GM13977 (cell line): Measurements from ENCODE around the gene NFATC2.
"Not testable (repeated sequence)": the region's sequence is repeated elsewhere in the genome, so short reads cannot be mapped to it uniquely, and the experiment has no call there.

Experiments used
- DNase-seq: peaks from one replicate; pipeline ENCODE4 v3.0.0; 2012; ENCODE audit warnings: low spot score
- in situ Hi-C: fragments of 300-500 bp; cut with MboI; formaldehyde crosslinking; loops from one replicate; pipeline ENCODE4 v1.12.0; 2022; ENCODE audit warnings: low sequenced_read_pairs, low pct_unique_long_range_greater_than_20kb, mixed read lengths, inconsistent platforms; ENCODE audit not compliant: unreplicated experiment
- TF ChIP-seq, protein P1 (sequence below): IDR thresholded peaks from 2 replicates; pipeline ENCODE4 v1.5.1; 2012; ENCODE audit warnings: mild to moderate bottlenecking, control low read depth; ENCODE audit not compliant: insufficient read depth; ENCODE audit errors: extremely low read depth, missing control alignments

The NFATC2 gene

DNA sequence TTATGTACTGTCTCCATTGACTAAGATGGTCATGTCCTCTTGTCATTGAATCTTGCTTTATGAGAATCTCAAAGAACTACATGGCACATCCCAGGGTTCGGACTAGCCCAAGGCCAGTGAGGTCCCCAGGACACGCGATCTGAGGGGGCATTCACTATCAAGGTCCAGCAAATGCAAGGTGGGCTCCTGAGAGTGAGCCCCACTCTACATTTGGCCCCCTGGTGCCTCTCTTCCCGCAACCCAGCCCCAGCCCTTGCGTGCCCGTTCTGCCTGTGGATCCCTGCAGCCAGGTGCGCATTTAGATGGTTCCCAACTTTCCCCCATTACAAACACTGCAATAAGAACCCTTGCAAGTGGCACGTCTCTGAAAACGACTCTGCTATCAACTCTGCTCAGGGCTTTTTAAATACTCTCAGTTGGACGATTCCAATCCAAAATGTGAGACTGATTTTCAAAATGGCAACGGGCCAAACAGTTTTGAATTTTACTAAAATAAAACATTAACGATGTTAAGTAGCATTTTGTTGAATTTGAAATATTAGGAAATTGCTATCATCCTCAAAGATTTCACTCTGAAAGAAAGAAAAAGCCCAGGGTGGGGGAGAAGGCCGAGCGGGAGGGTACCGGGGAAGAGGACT is 59.6 kb downstream of the NFATC2 start:
- in situ Hi-C loops: no loop called here
- DNase-seq: no peak
- TF ChIP-seq, protein P1, sequence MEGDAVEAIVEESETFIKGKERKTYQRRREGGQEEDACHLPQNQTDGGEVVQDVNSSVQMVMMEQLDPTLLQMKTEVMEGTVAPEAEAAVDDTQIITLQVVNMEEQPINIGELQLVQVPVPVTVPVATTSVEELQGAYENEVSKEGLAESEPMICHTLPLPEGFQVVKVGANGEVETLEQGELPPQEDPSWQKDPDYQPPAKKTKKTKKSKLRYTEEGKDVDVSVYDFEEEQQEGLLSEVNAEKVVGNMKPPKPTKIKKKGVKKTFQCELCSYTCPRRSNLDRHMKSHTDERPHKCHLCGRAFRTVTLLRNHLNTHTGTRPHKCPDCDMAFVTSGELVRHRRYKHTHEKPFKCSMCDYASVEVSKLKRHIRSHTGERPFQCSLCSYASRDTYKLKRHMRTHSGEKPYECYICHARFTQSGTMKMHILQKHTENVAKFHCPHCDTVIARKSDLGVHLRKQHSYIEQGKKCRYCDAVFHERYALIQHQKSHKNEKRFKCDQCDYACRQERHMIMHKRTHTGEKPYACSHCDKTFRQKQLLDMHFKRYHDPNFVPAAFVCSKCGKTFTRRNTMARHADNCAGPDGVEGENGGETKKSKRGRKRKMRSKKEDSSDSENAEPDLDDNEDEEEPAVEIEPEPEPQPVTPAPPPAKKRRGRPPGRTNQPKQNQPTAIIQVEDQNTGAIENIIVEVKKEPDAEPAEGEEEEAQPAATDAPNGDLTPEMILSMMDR: no peak

GRCh38 chr20:51481341-51481914 is 61.1 kb downstream of the NFATC2 start:
- TF ChIP-seq, protein P1: no peak
- DNase-seq: no peak
- in situ Hi-C loops: no loop called here

DNA sequence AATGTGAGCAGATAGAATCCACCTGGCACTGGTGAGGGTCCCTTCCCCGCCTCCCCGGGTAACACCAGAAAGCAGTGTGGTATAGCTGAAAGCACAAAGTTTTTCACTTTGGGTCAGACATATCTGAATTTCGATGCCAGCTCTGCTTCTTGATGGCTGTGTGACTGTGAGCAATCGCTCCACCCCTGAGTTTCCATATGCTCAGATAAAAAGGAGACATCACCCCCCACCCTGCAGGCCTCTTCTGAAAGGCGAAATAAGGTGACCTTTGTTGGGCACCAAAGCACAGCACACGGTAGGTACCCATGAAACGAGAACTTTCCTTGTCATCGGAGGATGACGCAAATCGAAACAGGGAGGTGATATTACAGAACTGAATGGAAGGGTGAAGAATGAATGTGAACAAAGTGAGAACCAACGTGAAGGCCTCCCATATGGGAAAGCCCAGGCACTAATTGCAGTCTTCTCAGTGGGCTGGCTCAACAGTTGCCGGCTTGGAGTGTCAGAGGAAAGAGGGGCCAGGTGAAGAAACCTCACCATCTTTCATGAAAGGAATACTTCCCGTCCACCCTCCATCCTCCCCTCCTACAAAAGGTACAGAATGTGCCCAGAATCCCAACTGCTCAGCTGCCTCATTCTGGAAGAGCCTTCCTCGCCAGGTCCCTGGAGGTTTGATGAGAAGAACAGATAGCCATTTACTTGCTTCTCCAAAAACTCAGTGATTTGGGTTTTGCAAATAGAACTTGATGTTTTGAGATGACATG is 61.8 kb downstream of the NFATC2 start:
- in situ Hi-C loops: no loop called here
- TF ChIP-seq, protein P1: no peak

DNA sequence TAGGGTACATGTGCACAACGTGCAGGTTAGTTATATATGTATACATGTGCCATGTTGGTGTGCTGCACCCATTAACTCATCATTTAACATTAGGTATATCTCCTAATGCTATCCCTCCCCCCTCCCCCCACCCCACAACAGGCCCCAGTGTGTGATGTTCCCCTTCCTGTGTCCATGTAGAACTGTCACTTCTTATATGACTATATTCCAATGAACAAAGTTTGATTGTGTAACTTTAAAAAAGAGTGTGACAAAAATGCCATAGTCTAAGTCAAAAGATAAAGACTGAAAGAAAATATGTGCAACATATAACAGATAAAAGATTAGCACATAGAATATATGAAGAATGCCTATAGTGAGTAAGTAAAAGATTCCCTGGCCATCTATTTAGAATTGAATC is 66.4 kb downstream of the NFATC2 start:
- in situ Hi-C loops, DNase-seq: not testable (repeated sequence)

More for the DNA sequence above, 61.8 kb downstream of the NFATC2 start:
- peak; percentile 62 for DNase-seq

DNA sequence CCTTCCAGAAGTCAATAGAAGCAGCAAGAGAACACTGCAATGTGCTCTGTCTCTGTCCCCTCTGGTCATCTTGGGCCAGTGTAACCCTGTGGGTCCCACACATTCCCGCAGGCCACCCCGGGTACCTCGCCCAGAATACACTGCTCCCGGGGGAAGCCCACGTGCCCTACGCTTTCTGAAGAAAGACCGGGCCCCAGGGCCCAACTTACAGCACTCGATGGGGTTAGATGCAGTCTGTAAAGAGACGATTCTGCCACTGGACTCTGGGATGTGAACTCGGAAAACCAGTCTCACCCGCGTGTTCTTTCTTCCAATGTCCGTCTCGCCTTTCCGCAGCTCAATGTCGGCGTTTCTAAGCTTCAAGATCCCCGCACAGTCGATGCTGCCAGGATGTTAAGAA is 68.7 kb downstream of the NFATC2 start:
- no peak for DNase-seq
- TF ChIP-seq, protein P1: no peak
- in situ Hi-C loops: no loop called here

GRCh38 chr20:51473256-51473655 is 69.3 kb downstream of the NFATC2 start:
- DNase-seq: no peak
- TF ChIP-seq, protein P1: no peak
- in situ Hi-C loops: no loop called here

DNA sequence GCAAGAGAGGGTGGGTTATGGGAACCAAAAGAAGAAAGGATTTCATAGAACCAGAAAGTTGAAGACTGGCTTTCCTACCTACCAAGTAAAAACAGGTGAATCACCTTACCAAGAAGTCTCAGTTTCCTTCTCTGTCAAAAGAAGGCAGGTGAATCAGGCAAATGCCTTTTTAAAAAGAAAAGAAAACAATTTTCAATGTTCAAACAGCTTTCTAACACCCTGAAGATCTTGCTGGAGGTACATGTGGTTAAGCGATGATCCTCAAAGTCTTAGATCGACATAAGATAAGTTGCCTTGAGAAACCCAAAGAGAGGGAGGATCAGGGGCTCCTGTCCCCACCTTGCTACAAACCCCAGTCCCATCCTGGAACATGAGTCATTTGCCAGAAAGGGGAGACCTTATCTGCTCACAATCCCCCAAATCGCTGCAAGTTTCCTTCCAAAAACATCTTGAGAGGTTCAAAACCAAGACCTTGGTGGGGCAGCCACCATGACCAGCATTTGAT is 71.6 kb downstream of the NFATC2 start:
- DNase-seq: no peak
- in situ Hi-C loops: no loop called here
- TF ChIP-seq, protein P1: no peak
